ENCODE measurements around the gene G3BP1. TPM values are rescaled to one million over a fixed set of nuclear protein-coding genes. Genes with fewer than 3 reads are reported as not detected.
A peak's percentile ranks its signal among the peaks of the same experiment; 100 is the strongest.
"Not testable (repeated sequence)": the region's sequence is repeated elsewhere in the genome, so short reads cannot be mapped to it uniquely, and the experiment has no call there.

G3BP1 gene
- total RNA-seq, 1 experiment from 2014 or later = 204 TPM

GRCh38 chr5:151770383-151771258, 1.1 kb upstream of the G3BP1 start:
- Histone ChIP-seq H3K27me3 (ENCODE audit: control insufficient read depth, insufficient read depth, low read length) (no peaks in the 10 kb centered on the region), H3K4me3 (ENCODE audit: insufficient read depth, low read depth, low read length) (peak overlapping the region; percentile 56), H3K36me3 (replicated peaks; ENCODE audit: control insufficient read depth, insufficient read depth, low read length) (no peaks in the 10 kb centered on the region)
- DNase-seq = peak; percentile 85

- Histone ChIP-seq H3K36me3 (replicated peaks; ENCODE audit: control insufficient read depth, insufficient read depth, low read length) (no peaks in the 10 kb centered on the region), H3K4me3 (ENCODE audit: insufficient read depth, low read depth, low read length) (peak overlapping the region; percentile 98), H3K27me3 (ENCODE audit: control insufficient read depth, insufficient read depth, low read length) (no peaks in the 10 kb centered on the region)
- DNase-seq = peak; percentile 39
Measured at GRCh38 chr5:151772029-151772845, 483 bp downstream of the G3BP1 start.

GRCh38 chr5:151772846-151773561, 1.2 kb downstream of the G3BP1 start:
- no peaks in the 10 kb centered on the region for H3K27me3 ChIP-seq (ENCODE audit: control insufficient read depth, insufficient read depth, low read length)
- H3K36me3 ChIP-seq (replicated peaks; ENCODE audit: control insufficient read depth, insufficient read depth, low read length) = no peaks in the 10 kb centered on the region
- no peak for DNase-seq
- peak overlapping the region; percentile 98 for H3K4me3 ChIP-seq (ENCODE audit: insufficient read depth, low read depth, low read length)

DNA sequence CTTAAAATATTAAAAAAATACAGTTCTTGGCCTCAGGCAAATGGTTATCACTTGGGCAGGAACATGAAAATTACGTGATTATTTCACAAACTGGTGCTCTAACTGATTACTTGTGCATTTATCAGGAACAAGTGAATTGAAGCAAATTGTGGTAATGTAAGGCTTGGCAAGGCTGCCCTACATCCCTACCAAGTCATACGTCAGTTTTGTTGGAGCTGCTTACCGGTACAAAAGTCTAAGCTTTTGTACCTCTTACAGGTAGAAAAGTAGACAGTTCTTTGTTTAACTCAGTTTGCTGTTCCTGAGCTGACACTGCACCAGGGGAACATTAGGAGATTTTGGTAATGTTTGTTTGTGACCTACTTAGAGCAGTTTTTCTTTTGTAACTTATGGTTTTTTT, 2.2 kb downstream of the G3BP1 start:
- no peak for DNase-seq
- no peaks in the 10 kb centered on the region for H3K36me3 ChIP-seq (replicated peaks; ENCODE audit: control insufficient read depth, insufficient read depth, low read length)
- H3K4me3 ChIP-seq (ENCODE audit: insufficient read depth, low read depth, low read length) = peak overlapping the region; percentile 8; the same call in 1 of the 2 replicates
- no peaks in the 10 kb centered on the region for H3K27me3 ChIP-seq (ENCODE audit: control insufficient read depth, insufficient read depth, low read length)

DNA sequence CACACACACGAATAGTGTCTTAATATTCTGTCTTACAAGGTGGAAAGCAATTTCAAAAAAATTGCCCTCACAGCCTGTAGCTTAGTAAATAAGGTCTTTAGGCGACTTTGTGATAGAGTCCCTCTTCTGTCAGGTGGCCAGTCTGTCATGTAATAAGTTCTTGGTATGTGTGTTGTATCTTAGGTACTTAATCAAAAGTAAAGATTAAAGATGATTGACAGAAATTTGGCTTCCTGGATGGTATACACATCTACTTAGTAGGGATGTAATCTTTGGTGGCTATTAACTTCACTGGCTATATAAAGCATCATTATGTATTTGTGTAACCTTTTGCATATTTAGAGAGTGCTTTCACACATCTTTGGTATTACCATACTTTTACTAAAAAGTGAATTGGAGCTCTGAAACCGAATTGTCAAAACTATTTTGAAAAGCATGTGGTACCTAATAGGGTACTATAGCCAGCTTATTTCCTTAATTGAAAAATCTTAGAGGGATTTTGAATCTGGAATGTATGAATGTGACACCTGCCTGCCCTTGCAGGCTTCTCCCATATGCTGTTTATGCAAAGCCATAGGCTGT, 3.4 kb downstream of the G3BP1 start:
- Histone ChIP-seq H3K4me3 (ENCODE audit: insufficient read depth, low read depth, low read length) (no peak overlapping the region), H3K36me3 (replicated peaks; ENCODE audit: control insufficient read depth, insufficient read depth, low read length) (no peaks in the 10 kb centered on the region), H3K27me3 (ENCODE audit: control insufficient read depth, insufficient read depth, low read length) (no peaks in the 10 kb centered on the region)
- DNase-seq = no peak

DNA sequence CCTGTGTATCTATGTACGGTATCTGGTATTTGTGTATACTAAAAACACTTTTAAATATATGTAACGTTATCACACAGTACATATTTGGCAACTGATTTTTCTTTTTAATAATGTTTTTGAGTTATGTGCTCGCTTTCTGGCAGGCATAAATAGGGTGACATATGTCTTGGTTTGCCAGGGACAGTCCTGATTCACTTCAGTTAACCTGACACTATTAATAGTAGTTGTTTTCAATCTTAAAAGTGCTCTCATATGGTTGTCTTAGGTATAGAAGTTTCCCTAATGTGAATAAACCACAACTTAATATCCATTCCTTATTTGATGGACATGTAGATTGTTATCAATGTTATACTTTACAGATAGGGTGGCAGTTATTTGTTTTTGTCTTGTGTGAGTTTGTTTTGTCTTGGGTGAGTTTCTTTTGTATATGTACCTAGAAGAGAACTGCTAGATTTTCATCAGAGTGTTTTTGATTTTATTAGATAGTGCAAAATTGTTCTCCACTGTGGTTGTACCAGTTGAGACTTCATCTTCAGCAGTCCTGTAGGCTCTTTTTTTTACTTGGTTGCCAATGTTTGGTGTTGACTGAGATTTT, 7.9 kb downstream of the G3BP1 start:
- no peak for DNase-seq
- no peaks in the 10 kb centered on the region for H3K36me3 ChIP-seq (replicated peaks; ENCODE audit: control insufficient read depth, insufficient read depth, low read length)
- H3K27me3 ChIP-seq (ENCODE audit: control insufficient read depth, insufficient read depth, low read length) = no peaks in the 10 kb centered on the region
- H3K4me3 ChIP-seq (ENCODE audit: insufficient read depth, low read depth, low read length) = no peak overlapping the region

- Histone ChIP-seq H3K36me3 (replicated peaks; ENCODE audit: control insufficient read depth, insufficient read depth, low read length) (no peaks in the 10 kb centered on the region), H3K27me3 (ENCODE audit: control insufficient read depth, insufficient read depth, low read length) (no peaks in the 10 kb centered on the region), H3K4me3 (ENCODE audit: insufficient read depth, low read depth, low read length) (no peak overlapping the region)
- no peak for DNase-seq
Measured at GRCh38 chr5:151780348-151780747, 8.6 kb downstream of the G3BP1 start.

DNA sequence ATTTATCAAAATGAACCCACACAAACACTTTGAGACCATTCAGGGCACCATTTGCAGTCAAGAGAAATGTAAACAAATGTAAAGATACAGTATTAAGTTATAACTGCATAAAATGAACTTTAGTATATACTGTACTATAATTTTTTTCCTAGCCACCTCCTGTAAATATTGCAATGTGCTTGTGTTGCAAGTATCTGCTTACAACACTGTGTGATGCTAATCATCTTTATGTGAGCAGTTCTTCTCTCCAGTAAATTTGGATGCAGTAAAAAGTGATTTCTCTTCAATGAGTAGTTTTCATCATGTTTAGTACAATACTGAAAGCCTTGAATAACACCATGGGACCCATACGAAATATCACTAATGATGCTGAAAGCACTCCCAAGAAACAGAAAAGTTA, 9.4 kb downstream of the G3BP1 start:
- no peaks in the 10 kb centered on the region for H3K36me3 ChIP-seq (replicated peaks; ENCODE audit: control insufficient read depth, insufficient read depth, low read length)
- DNase-seq = no peak
- H3K4me3 ChIP-seq (ENCODE audit: insufficient read depth, low read depth, low read length) = no peak overlapping the region
- no peaks in the 10 kb centered on the region for H3K27me3 ChIP-seq (ENCODE audit: control insufficient read depth, insufficient read depth, low read length)

GRCh38 chr5:151783664-151784063, 11.9 kb downstream of the G3BP1 start:
- H3K36me3 ChIP-seq (replicated peaks; ENCODE audit: control insufficient read depth, insufficient read depth, low read length); DNase-seq; H3K27me3 ChIP-seq (ENCODE audit: control insufficient read depth, insufficient read depth, low read length); H3K4me3 ChIP-seq (ENCODE audit: insufficient read depth, low read depth, low read length): not testable (repeated sequence)

DNA sequence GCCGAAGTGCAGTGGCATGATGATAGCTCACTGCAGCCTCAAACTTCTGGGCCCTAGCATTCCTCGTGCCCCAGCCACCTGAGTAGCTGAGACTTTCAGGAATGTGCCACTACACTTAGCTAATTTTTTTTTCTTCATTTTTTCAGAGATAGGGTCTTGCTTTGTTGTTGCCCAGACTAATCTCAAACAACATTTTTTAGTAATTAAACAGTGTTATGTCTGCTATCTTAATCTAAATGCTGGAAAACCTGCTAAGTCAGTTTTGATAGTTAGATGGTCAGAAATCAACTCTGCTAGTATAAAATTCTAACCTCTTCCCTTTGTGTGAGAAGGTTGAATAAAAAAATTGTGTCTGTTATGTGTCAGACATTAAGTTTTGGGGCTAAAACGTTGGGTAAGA, 12.4 kb downstream of the G3BP1 start:
- H3K27me3 ChIP-seq (ENCODE audit: control insufficient read depth, insufficient read depth, low read length) = no peaks in the 10 kb centered on the region
- H3K4me3 ChIP-seq (ENCODE audit: insufficient read depth, low read depth, low read length) = no peak overlapping the region
- DNase-seq = no peak
- peaks cover 6% of the 10 kb centered on the region for H3K36me3 ChIP-seq (replicated peaks; ENCODE audit: control insufficient read depth, insufficient read depth, low read length)

- H3K27me3 ChIP-seq (ENCODE audit: control insufficient read depth, insufficient read depth, low read length) = no peaks in the 10 kb centered on the region
- DNase-seq = no peak
- H3K36me3 ChIP-seq (replicated peaks; ENCODE audit: control insufficient read depth, insufficient read depth, low read length) = peaks cover 14% of the 10 kb centered on the region
- no peak overlapping the region for H3K4me3 ChIP-seq (ENCODE audit: insufficient read depth, low read depth, low read length)
Measured at GRCh38 chr5:151786468-151786867, 14.7 kb downstream of the G3BP1 start.

GRCh38 chr5:151787817-151788216, 16.1 kb downstream of the G3BP1 start:
- Histone ChIP-seq H3K27me3 (ENCODE audit: control insufficient read depth, insufficient read depth, low read length) (no peaks in the 10 kb centered on the region), H3K36me3 (replicated peaks; ENCODE audit: control insufficient read depth, insufficient read depth, low read length) (peaks cover 20% of the 10 kb centered on the region), H3K4me3 (ENCODE audit: insufficient read depth, low read depth, low read length) (no peak overlapping the region)
- no peak for DNase-seq

DNA sequence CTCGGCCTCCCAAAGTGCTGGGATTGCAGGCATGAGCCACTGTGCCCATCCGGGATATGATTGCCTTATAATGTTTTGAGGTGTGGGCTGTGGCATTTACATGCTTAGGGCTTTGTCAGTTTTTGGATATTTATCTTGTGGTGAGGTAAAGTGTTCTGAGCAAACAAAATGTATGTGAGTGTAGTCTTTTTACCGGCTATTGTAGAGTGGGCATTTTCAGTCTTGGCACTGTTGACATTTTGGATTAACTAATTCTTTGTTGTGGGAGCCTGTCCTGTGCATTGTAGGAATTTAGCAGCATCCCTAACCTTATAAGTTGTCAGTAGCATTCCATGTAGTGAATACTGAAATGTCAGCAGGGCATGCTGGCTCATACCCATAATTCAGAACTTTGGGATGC, 21.6 kb downstream of the G3BP1 start:
- Histone ChIP-seq H3K27me3 (ENCODE audit: control insufficient read depth, insufficient read depth, low read length) (no peaks in the 10 kb centered on the region), H3K4me3 (ENCODE audit: insufficient read depth, low read depth, low read length) (no peak overlapping the region), H3K36me3 (replicated peaks; ENCODE audit: control insufficient read depth, insufficient read depth, low read length) (peaks cover 33% of the 10 kb centered on the region)
- DNase-seq = no peak

DNA sequence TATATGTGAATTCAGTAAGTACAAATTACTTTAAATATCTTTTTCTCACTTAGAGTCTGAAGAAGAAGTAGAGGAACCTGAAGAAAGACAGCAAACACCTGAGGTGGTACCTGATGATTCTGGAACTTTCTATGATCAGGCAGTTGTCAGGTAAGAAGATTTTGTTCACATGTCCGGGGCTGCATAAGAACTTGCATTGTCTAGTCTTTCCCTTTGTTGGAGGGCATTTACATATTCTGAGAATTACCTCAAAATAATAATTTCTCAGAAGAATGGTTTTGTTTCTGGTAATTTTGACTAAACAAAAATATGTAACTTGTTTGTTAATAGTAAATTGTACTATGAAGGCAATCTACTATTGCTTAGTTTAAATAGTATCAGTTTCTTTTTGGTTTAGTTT, 23.7 kb downstream of the G3BP1 start:
- Histone ChIP-seq H3K36me3 (replicated peaks; ENCODE audit: control insufficient read depth, insufficient read depth, low read length) (peaks cover 44% of the 10 kb centered on the region), H3K4me3 (ENCODE audit: insufficient read depth, low read depth, low read length) (no peak overlapping the region)

More for the DNA sequence above, 23.7 kb downstream of the G3BP1 start:
- H3K27me3 ChIP-seq (ENCODE audit: control insufficient read depth, insufficient read depth, low read length) = no peaks in the 10 kb centered on the region
- DNase-seq = no peak

All from H7 (cell line).